Mucosa of stomach (tissue), 1 donor: Measurements from ENCODE around the gene TAF5L.

Experiments used
- H3K27me3 ChIP-seq: one replicate; pipeline ENCODE4 v1.7.0; 2013; ENCODE audit warnings: mild to moderate bottlenecking, low read length; ENCODE audit not compliant: control insufficient read depth, insufficient read depth
- H3K36me3 ChIP-seq: one replicate; pipeline ENCODE4 v1.7.0; 2013; ENCODE audit warnings: low read length; ENCODE audit not compliant: control insufficient read depth, insufficient read depth
- H3K4me1 ChIP-seq: one replicate; pipeline ENCODE4 v1.7.0; 2013; ENCODE audit warnings: mild to moderate bottlenecking, low read length; ENCODE audit not compliant: control insufficient read depth, insufficient read depth
- H3K4me3 ChIP-seq: one replicate; pipeline ENCODE4 v1.7.0; 2013; ENCODE audit warnings: low read length
- H3K9ac ChIP-seq: one replicate; pipeline ENCODE4 v1.7.0; 2013; ENCODE audit warnings: mild to moderate bottlenecking, low read length, moderate library complexity
- H3K9me3 ChIP-seq: one replicate; pipeline ENCODE4 v1.7.0; 2013; ENCODE audit warnings: mild to moderate bottlenecking, low read length, moderate library complexity; ENCODE audit not compliant: control insufficient read depth
- donor health status: Pancreatic carcinoma.

TAF5L gene

GRCh38 chr1:229558460-229559335 is 67.2 kb downstream of the TAF5L start, which contains the start of gene ABCB10:
ABCB10 (minus strand) TSS chr1:229558707; CDS start chr1:229558652, 55 bp downstream.
- peak within 1 kb of the TSS; percentile 60 for H3K4me3 ChIP-seq
- H3K9ac ChIP-seq, result peak within 1 kb of the TSS; percentile 73
- no peaks in the 10 kb centered on the region for H3K9me3 ChIP-seq
- H3K27me3 ChIP-seq, result no peaks in the 10 kb centered on the region
- H3K4me1 ChIP-seq, result peaks cover 15% of the 10 kb centered on the region
- H3K36me3 ChIP-seq, result no peaks in the 10 kb centered on the region

DNA sequence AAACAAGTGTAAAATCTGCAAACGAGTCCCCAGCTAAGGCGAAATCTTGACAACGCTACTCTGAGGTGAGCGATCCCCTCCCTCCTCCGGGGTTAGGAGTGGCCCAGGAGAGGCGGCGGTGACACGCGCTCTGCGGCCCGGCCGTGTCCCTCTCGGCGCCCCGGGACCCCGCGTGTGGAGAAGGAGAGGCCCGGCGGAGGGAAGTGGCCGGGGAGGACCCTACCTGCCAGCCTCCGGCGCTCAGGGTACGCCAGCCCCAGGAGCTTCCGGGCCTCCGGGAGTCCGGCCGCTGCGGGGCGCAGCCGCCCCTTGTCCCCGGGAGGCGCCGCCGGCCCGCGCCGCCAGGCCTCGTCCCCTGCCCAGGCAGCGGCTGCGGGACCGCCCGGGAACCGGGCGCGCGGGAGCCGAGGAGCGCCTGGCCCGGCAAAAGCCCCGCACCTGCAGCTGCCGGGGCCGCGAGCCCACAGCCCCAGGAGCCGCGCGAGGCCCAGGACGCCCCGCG is 68.0 kb downstream of the TAF5L start:
- Histone ChIP-seq H3K9ac (peak overlapping the region; percentile 73), H3K4me1 (peaks cover 15% of the 10 kb centered on the region), H3K4me3 (no peak overlapping the region), H3K9me3 (no peaks in the 10 kb centered on the region), H3K36me3 (no peaks in the 10 kb centered on the region), H3K27me3 (no peaks in the 10 kb centered on the region)

GRCh38 chr1:229557200-229557850 is 68.6 kb downstream of the TAF5L start:
- no peak overlapping the region for H3K4me3 ChIP-seq
- no peaks in the 10 kb centered on the region for H3K36me3 ChIP-seq
- peaks cover 15% of the 10 kb centered on the region for H3K4me1 ChIP-seq
- H3K9me3 ChIP-seq, result no peaks in the 10 kb centered on the region
- no peaks in the 10 kb centered on the region for H3K27me3 ChIP-seq
- H3K9ac ChIP-seq, result peak overlapping the region; percentile 73

GRCh38 chr1:229554886-229555621 is 70.9 kb downstream of the TAF5L start:
- H3K4me1 ChIP-seq, result peaks cover 15% of the 10 kb centered on the region
- H3K4me3 ChIP-seq, result no peak overlapping the region
- H3K9ac ChIP-seq, result no peak overlapping the region
- H3K9me3 ChIP-seq, result no peaks in the 10 kb centered on the region
- no peaks in the 10 kb centered on the region for H3K36me3 ChIP-seq
- H3K27me3 ChIP-seq, result no peaks in the 10 kb centered on the region

GRCh38 chr1:229553621-229554130 is 72.2 kb downstream of the TAF5L start:
- H3K4me1 ChIP-seq, result peaks cover 22% of the 10 kb centered on the region
- no peak overlapping the region for H3K4me3 ChIP-seq
- H3K9me3 ChIP-seq, result no peaks in the 10 kb centered on the region
- H3K9ac ChIP-seq, result no peak overlapping the region
- no peaks in the 10 kb centered on the region for H3K27me3 ChIP-seq
- H3K36me3 ChIP-seq, result no peaks in the 10 kb centered on the region

GRCh38 chr1:229552732-229553131 is 73.2 kb downstream of the TAF5L start:
- H3K9ac ChIP-seq, result no peak overlapping the region
- no peak overlapping the region for H3K4me3 ChIP-seq
- no peaks in the 10 kb centered on the region for H3K9me3 ChIP-seq
- H3K36me3 ChIP-seq, result no peaks in the 10 kb centered on the region
- peaks cover 21% of the 10 kb centered on the region for H3K4me1 ChIP-seq
- H3K27me3 ChIP-seq, result no peaks in the 10 kb centered on the region

- Histone ChIP-seq H3K4me1 (peaks cover 8% of the 10 kb centered on the region), H3K27me3 (no peaks in the 10 kb centered on the region), H3K9me3 (no peaks in the 10 kb centered on the region), H3K36me3 (no peaks in the 10 kb centered on the region), H3K4me3 (no peak overlapping the region), H3K9ac (no peak overlapping the region)
These were observed 74.9 kb downstream of the TAF5L start for GRCh38 chr1:229550812-229551567.

DNA sequence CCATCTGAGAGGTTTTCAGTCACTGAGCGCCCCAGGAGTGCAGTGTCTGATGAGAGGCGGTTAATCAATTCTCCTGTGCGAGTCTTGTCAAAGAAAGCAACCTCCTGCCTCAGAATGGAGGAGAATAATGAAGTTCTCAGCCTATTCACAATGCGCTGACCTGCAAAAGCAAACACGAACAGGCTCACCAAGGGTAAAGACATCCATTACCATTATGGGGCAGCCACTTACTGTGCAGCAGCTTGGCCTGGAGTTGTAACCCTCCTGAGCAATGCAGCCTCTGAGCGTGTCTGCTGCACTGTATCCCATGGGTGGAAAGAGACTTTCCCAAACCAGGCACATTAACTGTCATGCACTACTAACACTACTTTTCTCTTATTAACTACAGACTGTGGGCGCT is 78.4 kb downstream of the TAF5L start:
- no peaks in the 10 kb centered on the region for H3K9me3 ChIP-seq
- H3K27me3 ChIP-seq, result no peaks in the 10 kb centered on the region
- no peaks in the 10 kb centered on the region for H3K36me3 ChIP-seq
- no peak overlapping the region for H3K4me3 ChIP-seq
- H3K9ac ChIP-seq, result no peak overlapping the region
- peaks cover 8% of the 10 kb centered on the region for H3K4me1 ChIP-seq

DNA sequence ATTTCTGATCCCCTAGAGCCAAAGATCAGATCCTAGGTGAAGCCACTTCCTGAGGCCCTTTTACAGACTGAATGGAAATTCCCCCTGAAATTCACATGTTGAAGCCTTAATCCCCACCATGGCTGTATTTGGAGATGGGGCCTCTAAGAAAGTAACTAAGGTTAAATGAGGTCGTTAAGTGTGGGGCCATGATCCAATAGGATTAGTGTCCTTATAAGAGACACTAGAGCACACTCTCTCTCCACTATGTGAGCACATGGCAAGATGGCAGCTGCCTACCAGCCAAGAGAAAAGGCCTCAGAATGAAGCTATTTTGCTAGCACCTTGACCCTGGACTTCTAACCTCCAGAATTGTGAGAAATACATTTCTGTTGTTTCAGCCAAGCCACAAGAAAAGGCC is 81.3 kb downstream of the TAF5L start:
- no peaks in the 10 kb centered on the region for H3K9me3 ChIP-seq
- H3K9ac ChIP-seq, result no peak overlapping the region
- peaks cover under 1% of the 10 kb centered on the region for H3K36me3 ChIP-seq
- peaks cover 5% of the 10 kb centered on the region for H3K4me1 ChIP-seq
- no peaks in the 10 kb centered on the region for H3K27me3 ChIP-seq
- no peak overlapping the region for H3K4me3 ChIP-seq
